Transverse colon (tissue), 3 donors: ENCODE measurements around the gene STARD13.
"Not testable (repeated sequence)": the region's sequence is repeated elsewhere in the genome, so short reads cannot be mapped to it uniquely, and the experiment has no call there.

ENCODE experiments used
- EP300 ChIP-seq: sonication (generic); formaldehyde crosslinking; IDR thresholded peaks from one replicate; pipeline ENCODE4 v1.6.1; 2017; ENCODE audit warnings: antibody characterized with exemption, low read depth
- POLR2A ChIP-seq: fragments of 450-650 bp; IDR thresholded peaks from one replicate; pipeline ENCODE4 v1.6.1; 2016; ENCODE audit warnings: antibody characterized with exemption, mild to moderate bottlenecking, moderate library complexity
- TF ChIP-seq, protein P1 (sequence below), 5 experiments: fragments of 200-600 bp in 3 of 5; fragments of 450-650 bp in 2 of 5; sonication (generic) in 3 of 5; IDR thresholded peaks; 1 replicate in 2 of 5; 2 replicates in 3 of 5; pipeline ENCODE4 v1.5.1; 2016 to 2017; ENCODE audit warnings: antibody characterized with exemption in 5 of 5, inconsistent platforms in 3 of 5, mild to moderate bottlenecking in 2 of 5, moderate library complexity in 1 of 5

DNA sequence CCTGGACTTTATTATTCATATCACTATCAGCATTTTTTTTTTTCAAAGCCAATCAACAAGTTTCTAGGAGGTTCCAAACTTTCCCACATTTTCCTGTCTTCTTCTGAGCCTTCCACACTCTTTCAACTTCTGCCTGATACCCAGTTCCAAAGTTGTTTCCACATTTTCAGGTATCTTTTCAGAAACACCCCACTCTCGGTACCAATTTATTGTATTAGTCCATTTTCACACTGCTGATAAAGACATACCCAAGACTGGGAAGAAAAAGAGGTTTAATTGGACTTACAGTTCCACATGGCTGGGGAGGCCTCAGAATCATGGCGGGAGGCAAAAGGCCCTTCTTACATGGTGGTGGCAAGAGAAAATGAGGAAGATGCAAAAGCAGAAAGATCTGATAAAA, 122.8 kb downstream of the STARD13 start:
- TF ChIP-seq POLR2A, EP300: not testable (repeated sequence)
- TF ChIP-seq, protein P1, sequence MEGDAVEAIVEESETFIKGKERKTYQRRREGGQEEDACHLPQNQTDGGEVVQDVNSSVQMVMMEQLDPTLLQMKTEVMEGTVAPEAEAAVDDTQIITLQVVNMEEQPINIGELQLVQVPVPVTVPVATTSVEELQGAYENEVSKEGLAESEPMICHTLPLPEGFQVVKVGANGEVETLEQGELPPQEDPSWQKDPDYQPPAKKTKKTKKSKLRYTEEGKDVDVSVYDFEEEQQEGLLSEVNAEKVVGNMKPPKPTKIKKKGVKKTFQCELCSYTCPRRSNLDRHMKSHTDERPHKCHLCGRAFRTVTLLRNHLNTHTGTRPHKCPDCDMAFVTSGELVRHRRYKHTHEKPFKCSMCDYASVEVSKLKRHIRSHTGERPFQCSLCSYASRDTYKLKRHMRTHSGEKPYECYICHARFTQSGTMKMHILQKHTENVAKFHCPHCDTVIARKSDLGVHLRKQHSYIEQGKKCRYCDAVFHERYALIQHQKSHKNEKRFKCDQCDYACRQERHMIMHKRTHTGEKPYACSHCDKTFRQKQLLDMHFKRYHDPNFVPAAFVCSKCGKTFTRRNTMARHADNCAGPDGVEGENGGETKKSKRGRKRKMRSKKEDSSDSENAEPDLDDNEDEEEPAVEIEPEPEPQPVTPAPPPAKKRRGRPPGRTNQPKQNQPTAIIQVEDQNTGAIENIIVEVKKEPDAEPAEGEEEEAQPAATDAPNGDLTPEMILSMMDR (IDR thresholded peaks at IDR 0.05): not testable (repeated sequence)
